HAP-1 (cell line): ENCODE data around the gene YIPF2.
A peak's percentile ranks its signal among the peaks of the same experiment; 100 is the strongest.

Experiments used
- DNase-seq, 2 experiments: peaks; one replicate each; pipeline ENCODE4 v3.0.0-alpha.2; 2016 to 2020; ENCODE audit warnings: low spot score in 2 of 2
- H3K27me3 ChIP-seq: fragments of 250-450 bp; sonication (Bioruptor Pico); 2 replicates; pipeline ENCODE4 v1.5.1; 2020; ENCODE audit warnings: low read depth, mild to moderate bottlenecking, moderate library complexity
- H3K36me3 ChIP-seq: fragments of 250-450 bp; sonication (Bioruptor Pico); replicated peaks from 2 replicates; pipeline ENCODE4 v1.5.1; 2020; ENCODE audit warnings: mild to moderate bottlenecking
- H3K4me1 ChIP-seq: fragments of 250-450 bp; sonication (Bioruptor Pico); 2 replicates; pipeline ENCODE4 v1.5.1; 2020; ENCODE audit warnings: mild to moderate bottlenecking
- H3K4me3 ChIP-seq: fragments of 250-450 bp; sonication (Bioruptor Pico); 2 replicates; pipeline ENCODE4 v1.5.1; 2020; ENCODE audit warnings: mild to moderate bottlenecking, moderate library complexity
- H3K9me3 ChIP-seq: fragments of 250-450 bp; sonication (Bioruptor Pico); 2 replicates; pipeline ENCODE4 v1.5.1; 2020; ENCODE audit warnings: mild to moderate bottlenecking, moderate library complexity
- in situ Hi-C: fragments of 300-500 bp; cut with MboI; formaldehyde crosslinking; loops from 3 replicates; pipeline ENCODE4 v1.14.3; 2020; ENCODE audit warnings: low sequenced_read_pairs, inconsistent platforms, mixed read lengths

YIPF2 gene

DNA sequence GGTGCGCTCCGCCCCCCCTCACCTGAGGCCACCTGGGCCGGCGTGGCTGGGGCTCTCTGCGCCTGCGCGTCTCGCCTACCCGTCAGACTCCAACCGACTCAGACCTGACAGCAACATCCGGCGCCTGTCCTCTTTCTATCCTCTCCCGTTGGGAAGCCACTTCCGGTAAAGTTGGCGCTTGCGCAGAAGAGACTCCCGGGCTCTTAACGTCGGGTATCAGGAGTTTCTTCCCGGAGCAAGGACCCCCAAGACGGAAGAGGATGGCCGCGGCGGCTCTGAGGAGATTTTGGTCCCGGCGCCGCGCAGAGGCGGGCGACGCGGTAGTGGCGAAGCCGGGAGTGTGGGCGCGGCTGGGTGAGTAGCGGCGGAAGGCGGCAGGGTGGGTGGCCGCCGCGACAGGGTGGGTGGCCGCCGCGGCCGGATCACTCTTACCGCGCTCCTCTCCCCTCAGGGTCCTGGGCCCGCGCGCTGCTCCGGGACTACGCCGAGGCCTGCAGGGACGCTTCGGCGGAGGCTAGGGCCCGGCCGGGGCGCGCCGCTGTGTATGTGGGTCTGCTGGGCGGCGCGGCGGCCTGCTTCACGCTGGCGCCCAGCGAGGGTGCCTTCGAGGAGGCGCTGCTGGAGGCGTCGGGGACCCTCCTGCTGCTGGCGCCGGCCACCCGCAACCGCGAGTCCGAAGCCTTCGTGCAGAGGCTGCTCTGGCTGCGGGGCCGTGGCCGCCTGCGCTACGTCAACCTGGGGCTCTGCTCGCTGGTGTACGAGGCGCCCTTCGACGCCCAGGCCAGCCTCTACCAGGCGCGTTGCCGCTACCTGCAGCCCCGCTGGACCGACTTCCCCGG, at the start of gene YIPF2, which contains the start of gene TIMM29:
Gene YIPF2, minus strand, starts transcription at position 77 of the 839 bp plus-strand sequence. CDS start 229 bp downstream, outside the sequence.
Gene TIMM29, plus strand, starts transcription at position 249 of the 839 bp plus-strand sequence. Its CDS starts 12 bp downstream, at position 261.
- peaks cover 15% of the 10 kb centered on the region for H3K36me3 ChIP-seq
- H3K9me3 ChIP-seq = no peaks in the 10 kb centered on the region
- in situ Hi-C loops = no loop called here
- peak; percentile 98 for DNase-seq
- peaks cover 6% of the 10 kb centered on the region; the same call in 1 of the 2 replicates for H3K4me1 ChIP-seq
- no peaks in the 10 kb centered on the region for H3K27me3 ChIP-seq
- peak within 1 kb of the TSS; percentile 74 for H3K4me3 ChIP-seq

DNA sequence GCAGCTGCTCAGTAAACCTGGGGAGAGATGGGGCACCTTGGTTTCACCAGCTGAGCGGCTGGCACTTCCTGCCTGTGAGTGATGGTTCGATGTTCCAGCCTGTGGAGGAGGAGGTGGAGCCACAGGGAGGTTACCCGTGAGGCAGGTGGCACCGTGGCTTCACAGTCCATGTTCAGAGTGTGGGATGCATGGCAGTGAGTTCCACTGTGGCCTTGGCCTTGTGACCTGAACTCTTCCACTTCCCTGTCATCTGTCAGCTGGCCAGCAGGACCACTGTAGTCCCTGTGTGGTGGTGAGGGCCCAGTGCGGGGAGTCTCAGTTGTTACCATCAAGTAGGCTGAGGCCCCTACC, 49.3 kb upstream of the YIPF2 start:
- Histone ChIP-seq H3K9me3 (no peaks in the 10 kb centered on the region), H3K36me3 (peaks cover 5% of the 10 kb centered on the region; the same call in 1 of the 2 replicates), H3K4me1 (no peaks in the 10 kb centered on the region), H3K27me3 (no peaks in the 10 kb centered on the region), H3K4me3 (no peak overlapping the region)
- in situ Hi-C loops = no loop called here
- no peak for DNase-seq

DNA sequence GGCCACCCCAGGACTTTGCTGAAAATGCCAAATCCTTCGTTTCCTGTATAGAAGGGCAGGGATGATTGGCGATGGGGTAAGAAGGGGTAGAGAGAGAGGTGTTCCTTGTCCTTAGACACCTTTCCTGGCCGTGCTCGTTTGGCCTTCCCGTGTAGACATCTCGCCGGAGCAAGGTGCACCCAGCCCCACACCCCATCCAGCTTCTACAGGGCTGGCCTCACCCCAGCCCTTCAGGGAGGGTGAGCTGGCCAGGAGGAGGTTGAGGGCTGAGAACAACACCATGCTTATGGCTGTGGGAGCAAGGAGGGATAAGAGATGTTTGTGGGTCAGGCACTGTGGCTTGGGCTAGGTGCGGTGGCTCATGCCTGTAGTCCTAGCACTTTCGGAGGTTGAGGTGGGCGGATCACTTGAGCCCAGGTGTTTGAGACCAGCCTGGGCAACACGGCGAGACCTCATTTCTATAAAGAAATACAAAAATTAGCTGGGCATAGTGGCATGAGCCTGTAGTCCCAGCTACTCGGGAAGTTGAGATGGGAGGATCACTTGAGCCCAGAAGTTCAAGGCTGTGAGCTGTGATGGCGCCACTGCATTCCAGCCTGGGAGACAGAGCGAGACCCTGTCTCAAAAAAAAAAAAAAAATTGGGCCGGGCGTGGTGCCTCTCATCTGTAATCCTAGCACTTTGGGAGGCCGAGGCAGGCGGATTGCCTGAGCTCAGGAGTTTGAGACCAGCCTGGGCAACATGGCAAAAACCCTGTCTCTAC, 47.9 kb upstream of the YIPF2 start:
- in situ Hi-C loops = no loop called here
- Histone ChIP-seq H3K36me3 (peaks cover 5% of the 10 kb centered on the region; the same call in 1 of the 2 replicates), H3K4me3 (no peak overlapping the region), H3K4me1 (no peaks in the 10 kb centered on the region), H3K27me3 (no peaks in the 10 kb centered on the region), H3K9me3 (no peaks in the 10 kb centered on the region)
- no peak for DNase-seq

DNA sequence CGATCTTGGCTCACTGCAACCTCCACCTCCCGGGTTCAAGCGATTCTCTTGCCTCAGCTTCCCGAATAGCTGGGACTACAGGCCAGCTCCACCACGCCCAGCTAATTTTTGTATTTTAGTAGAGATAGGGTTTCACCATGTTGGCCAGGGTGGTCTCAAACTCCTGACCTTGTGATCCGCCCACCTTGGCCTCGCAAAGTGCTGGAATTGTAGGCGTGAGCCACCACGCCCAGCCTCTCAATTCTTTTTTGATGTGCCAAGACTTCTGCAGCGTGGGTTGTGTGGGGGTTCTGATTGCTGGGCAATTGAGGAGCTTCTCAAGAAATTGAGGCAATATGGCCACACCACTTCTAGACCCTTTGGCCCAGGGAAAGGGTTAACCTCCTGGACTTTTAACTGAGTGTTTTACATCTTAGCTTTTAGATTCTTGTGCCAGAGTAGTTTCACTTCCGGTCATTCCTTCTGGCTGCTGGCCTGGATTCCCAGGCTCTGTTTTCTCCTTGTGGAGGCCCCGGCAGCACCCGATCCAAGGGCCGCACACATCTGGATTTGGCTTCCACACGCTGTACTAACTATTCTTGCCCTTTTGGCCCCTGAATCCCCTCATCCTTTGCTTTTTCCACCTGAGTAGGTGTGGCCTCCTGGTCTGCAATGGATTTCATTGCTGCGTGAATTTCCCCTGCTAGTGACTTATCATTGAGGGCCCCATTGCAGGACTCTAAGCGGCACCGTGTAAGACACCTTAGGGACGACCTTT, 47.1 kb upstream of the YIPF2 start:
- in situ Hi-C loops = no loop called here
- Histone ChIP-seq H3K36me3 (no peaks in the 10 kb centered on the region), H3K4me1 (no peaks in the 10 kb centered on the region), H3K9me3 (no peaks in the 10 kb centered on the region), H3K4me3 (no peak overlapping the region), H3K27me3 (no peaks in the 10 kb centered on the region)
- DNase-seq = no peak

DNA sequence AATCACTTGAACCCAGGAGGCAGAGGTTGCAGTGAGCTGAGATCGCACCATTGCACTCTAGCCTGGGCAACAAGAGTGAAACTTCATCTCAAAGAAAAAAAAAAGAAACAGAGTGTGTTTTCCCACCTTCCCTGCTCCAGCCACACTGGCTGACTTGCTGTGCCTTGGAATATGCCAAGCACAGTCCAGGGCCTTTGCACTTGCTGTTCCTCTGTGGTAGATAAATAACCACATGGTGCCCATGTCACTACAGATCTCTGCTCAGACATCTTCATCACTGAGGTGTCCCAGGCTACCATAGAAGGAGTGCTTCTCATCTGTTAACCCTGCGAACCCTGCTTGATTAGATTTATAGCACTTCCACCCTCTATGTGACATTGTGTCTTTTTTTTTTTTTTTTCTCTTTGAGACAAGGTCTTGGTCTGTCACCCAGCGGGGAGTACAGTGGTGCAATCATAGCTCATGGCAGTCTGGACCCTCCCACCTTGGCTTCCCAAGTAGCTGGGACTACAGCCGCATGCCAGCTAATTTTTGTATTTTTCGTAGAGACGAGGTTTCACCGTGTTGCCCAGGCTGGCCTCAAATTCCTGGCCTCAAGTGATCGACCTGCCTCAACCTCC, 42.8 kb upstream of the YIPF2 start:
- no peak for DNase-seq
- H3K4me3 ChIP-seq = no peak overlapping the region
- no peaks in the 10 kb centered on the region for H3K27me3 ChIP-seq
- H3K9me3 ChIP-seq = no peaks in the 10 kb centered on the region
- no peaks in the 10 kb centered on the region; the same call in 1 of the 2 replicates for H3K4me1 ChIP-seq
- H3K36me3 ChIP-seq = no peaks in the 10 kb centered on the region
- in situ Hi-C loops = no loop called here

DNA sequence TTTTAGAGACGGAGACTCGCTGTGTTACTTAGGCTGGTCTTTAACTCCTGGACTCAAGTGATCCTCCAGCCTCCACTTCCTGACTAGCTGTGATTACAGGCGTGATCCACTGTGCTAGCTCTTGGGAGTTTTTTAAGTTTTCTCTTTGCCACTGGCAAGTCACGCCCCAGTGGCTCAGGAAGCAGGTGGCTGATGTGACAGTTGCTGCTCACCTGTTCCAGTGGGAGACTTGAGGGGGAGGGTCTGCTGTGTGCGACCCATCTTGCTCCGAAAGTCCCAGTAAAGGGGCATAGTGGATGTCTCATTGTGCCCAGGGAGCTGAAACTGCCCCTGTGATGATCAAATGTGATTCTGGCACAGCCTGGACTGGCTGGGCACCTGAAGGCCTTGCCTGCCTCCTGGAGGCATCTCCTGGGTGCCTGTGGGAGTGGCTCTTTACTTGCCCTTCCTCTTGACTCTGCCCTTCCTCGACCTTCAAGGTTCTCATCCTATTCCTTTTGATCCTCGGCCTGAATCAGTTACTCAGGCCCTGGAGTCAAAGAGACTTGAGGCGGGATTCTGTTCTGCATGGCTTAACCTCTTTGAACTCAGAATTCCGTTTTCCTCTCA, 40.2 kb upstream of the YIPF2 start:
- no peak for DNase-seq
- Histone ChIP-seq H3K4me1 (no peaks in the 10 kb centered on the region; the same call in 1 of the 2 replicates), H3K36me3 (no peaks in the 10 kb centered on the region), H3K9me3 (no peaks in the 10 kb centered on the region), H3K4me3 (no peak overlapping the region), H3K27me3 (no peaks in the 10 kb centered on the region)
- in situ Hi-C loops = no loop called here

DNA sequence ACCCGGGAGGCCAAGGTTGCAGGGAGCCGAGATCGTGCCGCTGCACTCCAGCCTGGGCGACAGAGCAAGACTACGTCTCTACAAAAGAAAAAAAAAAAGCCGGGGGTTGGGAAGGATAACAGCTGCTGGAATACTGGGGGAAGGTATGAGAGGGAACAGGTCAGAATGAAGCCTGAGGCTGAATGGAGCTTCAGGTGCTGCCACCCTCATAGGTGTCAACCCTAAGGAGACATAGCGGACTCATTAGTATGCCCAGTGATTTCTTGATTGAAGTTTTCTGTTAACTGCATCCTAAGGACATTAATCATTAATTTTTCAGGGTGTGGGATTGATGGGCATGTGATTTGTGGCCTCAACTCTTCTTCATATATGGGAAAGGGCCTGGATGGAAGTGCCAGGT, 38.4 kb upstream of the YIPF2 start:
- Histone ChIP-seq H3K36me3 (no peaks in the 10 kb centered on the region), H3K27me3 (no peaks in the 10 kb centered on the region), H3K9me3 (no peaks in the 10 kb centered on the region), H3K4me3 (no peak overlapping the region), H3K4me1 (peaks cover 9% of the 10 kb centered on the region)
- DNase-seq = no peak
- in situ Hi-C loops = no loop called here

DNA sequence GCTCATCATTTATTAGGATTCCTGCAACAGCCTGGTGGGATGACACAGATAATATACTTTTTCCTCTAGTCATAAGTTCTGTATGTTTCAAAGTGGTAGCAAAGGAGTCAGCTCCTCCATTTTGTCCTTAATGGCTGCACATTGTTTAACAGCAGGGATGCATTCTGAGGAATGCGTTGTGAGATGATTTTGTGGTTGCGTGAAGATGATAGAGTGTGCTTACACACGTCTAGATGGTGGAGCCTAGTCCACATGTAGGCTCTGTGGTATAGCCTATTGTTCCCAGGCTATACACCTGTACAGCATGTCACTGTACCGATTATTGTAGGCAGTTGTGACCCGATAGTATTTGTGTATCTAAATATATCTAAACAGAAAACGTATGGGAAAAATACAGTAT, 37.0 kb upstream of the YIPF2 start:
- H3K9me3 ChIP-seq = no peaks in the 10 kb centered on the region
- H3K4me3 ChIP-seq = no peak overlapping the region
- DNase-seq = no peak
- no peaks in the 10 kb centered on the region for H3K27me3 ChIP-seq
- no peaks in the 10 kb centered on the region for H3K36me3 ChIP-seq
- H3K4me1 ChIP-seq = peaks cover 10% of the 10 kb centered on the region
- in situ Hi-C loops = no loop called here

DNA sequence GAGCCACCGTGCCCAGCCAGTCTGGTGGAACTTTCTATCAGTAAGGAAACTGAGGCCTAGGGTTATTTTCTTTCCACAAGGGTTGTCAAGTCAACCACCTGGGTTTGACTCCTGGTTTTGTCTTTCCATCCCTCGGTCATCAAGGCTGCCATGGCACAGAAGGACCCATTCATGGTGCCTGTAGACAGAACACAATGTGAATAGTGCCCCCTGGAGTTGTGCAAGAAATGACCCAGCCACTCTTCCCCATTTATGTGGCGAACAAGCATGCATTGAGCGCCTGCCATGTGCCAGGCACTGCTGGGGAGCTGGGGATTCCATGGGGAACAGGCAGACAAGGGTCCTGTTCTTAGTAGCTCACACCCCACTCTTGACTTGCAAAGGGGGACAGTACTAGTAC, 36.5 kb upstream of the YIPF2 start:
- Histone ChIP-seq H3K27me3 (no peaks in the 10 kb centered on the region), H3K36me3 (no peaks in the 10 kb centered on the region), H3K4me3 (no peak overlapping the region), H3K9me3 (no peaks in the 10 kb centered on the region), H3K4me1 (peaks cover 15% of the 10 kb centered on the region)
- in situ Hi-C loops = no loop called here
- no peak for DNase-seq

DNA sequence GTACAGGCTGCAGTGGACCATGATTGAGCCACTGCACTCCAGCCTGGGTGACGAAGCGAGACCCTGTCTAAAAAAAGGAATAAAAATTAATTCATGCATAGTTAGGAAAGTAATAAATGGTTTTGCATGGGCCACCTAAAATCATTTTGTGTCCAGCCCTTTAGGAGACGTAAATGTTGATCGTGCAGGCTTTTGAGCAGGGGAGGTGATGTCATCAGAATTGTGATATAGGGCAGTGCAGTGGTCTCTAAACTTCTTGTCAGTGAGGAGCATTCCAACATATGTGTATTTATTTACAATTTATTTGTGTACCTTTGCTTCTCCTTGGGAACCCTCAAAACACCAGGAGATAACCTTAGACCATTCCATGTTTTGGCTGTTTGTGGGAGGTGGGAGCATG, 35.4 kb upstream of the YIPF2 start:
- DNase-seq = no peak
- in situ Hi-C loops = no loop called here
- Histone ChIP-seq H3K36me3 (no peaks in the 10 kb centered on the region), H3K4me3 (no peak overlapping the region), H3K9me3 (no peaks in the 10 kb centered on the region), H3K4me1 (peaks cover 19% of the 10 kb centered on the region), H3K27me3 (no peaks in the 10 kb centered on the region)

DNA sequence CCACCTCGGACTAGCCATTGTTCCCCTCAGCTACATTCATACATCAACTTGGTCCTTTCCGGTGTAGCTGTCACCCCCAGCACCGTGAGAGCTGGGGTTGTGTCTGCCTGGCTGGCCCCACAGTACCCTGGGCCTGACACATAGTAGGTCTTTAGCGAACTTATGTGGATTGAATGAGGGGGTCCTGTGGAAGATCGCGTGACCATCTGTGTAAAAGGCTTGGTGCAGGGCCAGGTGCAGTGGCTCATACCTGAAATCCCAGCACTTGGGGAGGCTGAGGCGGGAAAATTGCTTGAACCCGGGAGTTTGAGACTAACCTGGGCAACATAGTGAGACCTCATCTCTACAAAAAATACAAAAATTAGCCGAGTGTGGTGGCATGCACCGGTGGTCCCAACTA, 34.4 kb upstream of the YIPF2 start:
- H3K9me3 ChIP-seq = no peaks in the 10 kb centered on the region
- no peaks in the 10 kb centered on the region for H3K36me3 ChIP-seq
- in situ Hi-C loops = no loop called here
- H3K4me3 ChIP-seq = peak overlapping the region; percentile 91
- DNase-seq = no peak
- no peaks in the 10 kb centered on the region for H3K27me3 ChIP-seq
- H3K4me1 ChIP-seq = peaks cover 19% of the 10 kb centered on the region

DNA sequence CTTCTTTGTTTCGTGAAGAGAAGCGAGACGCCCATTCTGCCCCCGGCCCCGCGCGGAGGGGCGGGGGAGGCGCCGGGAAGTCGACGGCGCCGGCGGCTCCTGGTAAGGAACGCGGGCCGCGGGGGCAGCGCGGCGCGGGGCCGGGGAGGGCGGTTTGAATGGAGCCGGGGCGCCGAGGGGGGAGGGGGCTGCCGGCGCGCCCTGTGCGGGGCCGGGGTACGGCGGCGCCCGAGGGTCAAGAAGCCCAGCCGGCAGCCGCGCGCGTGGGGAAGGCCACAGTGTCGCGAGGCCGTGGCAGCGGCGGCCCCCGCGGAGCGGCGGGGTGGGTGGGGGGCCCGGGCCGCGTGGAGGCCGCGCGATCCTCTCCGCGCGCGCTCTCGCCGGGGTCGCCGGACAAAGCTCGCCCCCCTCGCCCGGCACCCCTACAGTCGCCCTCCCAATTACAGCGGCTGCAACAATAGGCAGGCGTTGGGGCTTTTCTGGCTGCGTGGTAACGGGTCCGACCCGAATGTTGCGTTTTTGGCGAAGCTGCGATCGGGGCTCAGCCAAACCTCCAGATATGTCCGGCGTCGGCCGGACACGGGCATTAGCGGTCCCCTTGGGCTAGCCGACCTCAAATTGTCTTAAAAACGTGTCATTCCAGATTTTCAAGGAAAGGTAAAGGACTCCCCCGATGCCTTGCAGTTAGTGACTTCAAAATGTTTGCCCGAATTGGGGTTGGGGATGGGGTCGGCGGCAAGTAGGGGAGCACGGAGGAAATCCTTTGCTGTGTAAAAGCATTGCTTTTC, 32.8 kb upstream of the YIPF2 start:
- H3K4me3 ChIP-seq = peak overlapping the region; percentile 91
- no peaks in the 10 kb centered on the region for H3K36me3 ChIP-seq
- H3K4me1 ChIP-seq = peaks cover 19% of the 10 kb centered on the region
- in situ Hi-C loops = no loop called here
- H3K9me3 ChIP-seq = no peaks in the 10 kb centered on the region
- DNase-seq = peak in 1 of 2 experiments; percentile 55
- H3K27me3 ChIP-seq = no peaks in the 10 kb centered on the region
